Small intestine (tissue), 7 donors: ENCODE measurements around the gene CCL4. TPM values are rescaled to one million over a fixed set of nuclear protein-coding genes. Genes with fewer than 3 reads are reported as not detected.
A peak's percentile ranks its signal among the peaks of the same experiment; 100 is the strongest.
"Not testable (repeated sequence)": the region's sequence is repeated elsewhere in the genome, so short reads cannot be mapped to it uniquely, and the experiment has no call there.

Experiments used
- DNase-seq, 2 donors: peaks; one replicate each; pipeline versions ENCODE4 v3.0.0 to v3.0.0-alpha.2; 2013
- FAIRE-seq: peaks from 2 replicates; lab custom pipeline; 2012; peaks lifted over from hg19 to GRCh38; lab: Jason Lieb, UNC
- H3K27ac ChIP-seq, 3 donors: one replicate each; pipeline ENCODE4 v1.5.1; 2013; ENCODE audit warnings: low read length in 2 of 3, mild to moderate bottlenecking in 2 of 3, control low read depth in 1 of 3, inconsistent platforms in 1 of 3, low read depth in 1 of 3, moderate library complexity in 1 of 3
- H3K27me3 ChIP-seq, 3 donors: one replicate each; pipeline ENCODE4 v1.6.1; 2013; ENCODE audit warnings: low read length in 3 of 3, inconsistent platforms in 1 of 3; ENCODE audit not compliant: control insufficient read depth in 3 of 3, insufficient read depth in 3 of 3
- H3K36me3 ChIP-seq, 3 donors: one replicate each; pipeline ENCODE4 v1.6.1; 2013; ENCODE audit warnings: low read length in 3 of 3, inconsistent platforms in 1 of 3, low read depth in 1 of 3, mild to moderate bottlenecking in 1 of 3, moderate library complexity in 1 of 3; ENCODE audit not compliant: control insufficient read depth in 3 of 3, insufficient read depth in 2 of 3
- H3K4me1 ChIP-seq, 3 donors: one replicate each; pipeline ENCODE4 v1.6.1; 2013; ENCODE audit warnings: low read length in 2 of 3, inconsistent platforms in 1 of 3, low read depth in 1 of 3, mild to moderate bottlenecking in 1 of 3, moderate library complexity in 1 of 3; ENCODE audit not compliant: control insufficient read depth in 3 of 3, insufficient read depth in 2 of 3
- H3K4me3 ChIP-seq, 3 donors: one replicate each; pipeline ENCODE4 v1.5.1; 2013; ENCODE audit warnings: low read length in 3 of 3, control low read depth in 1 of 3, inconsistent platforms in 1 of 3, low read depth in 1 of 3, mild to moderate bottlenecking in 1 of 3, moderate library complexity in 1 of 3
- H3K9me3 ChIP-seq, 2 donors: one replicate each; pipeline ENCODE4 v1.6.1; 2013; ENCODE audit warnings: low read depth in 1 of 2, low read length in 1 of 2; ENCODE audit not compliant: control insufficient read depth in 2 of 2, insufficient read depth in 1 of 2
- WGBS, 3 donors: extraction: QIAGEN DNeasy Blood & Tissue Kit; methylation state at CpG; one replicate each; pipeline ENCODE4 v1.1.7; 2013; 5-methylcytosine and 5-hydroxymethylcytosine counted together
- polyA plus RNA-seq, 4 donors: library from polyadenylated mRNA; stranded (reverse) in 3 of 4; unstranded in 1 of 4; fragments of 200-250 nt in 3 of 4; fragments of 120-200 nt in 1 of 4; gene quantifications; one replicate each; pipeline versions ENCODE4 v1.2.1 to v1.2.3, GENCODE V29; 2013
- donor health status: healthy with polysubstance abuse.
- donor health status: control.
- donor health status: control.
- donor health status: Bipolar disorder and iron deficiency.
- donor health status: healthy.

The CCL4 gene
- polyA plus RNA-seq, 4 donors = 2.7 to 6.2 (median 3.5) TPM

DNA sequence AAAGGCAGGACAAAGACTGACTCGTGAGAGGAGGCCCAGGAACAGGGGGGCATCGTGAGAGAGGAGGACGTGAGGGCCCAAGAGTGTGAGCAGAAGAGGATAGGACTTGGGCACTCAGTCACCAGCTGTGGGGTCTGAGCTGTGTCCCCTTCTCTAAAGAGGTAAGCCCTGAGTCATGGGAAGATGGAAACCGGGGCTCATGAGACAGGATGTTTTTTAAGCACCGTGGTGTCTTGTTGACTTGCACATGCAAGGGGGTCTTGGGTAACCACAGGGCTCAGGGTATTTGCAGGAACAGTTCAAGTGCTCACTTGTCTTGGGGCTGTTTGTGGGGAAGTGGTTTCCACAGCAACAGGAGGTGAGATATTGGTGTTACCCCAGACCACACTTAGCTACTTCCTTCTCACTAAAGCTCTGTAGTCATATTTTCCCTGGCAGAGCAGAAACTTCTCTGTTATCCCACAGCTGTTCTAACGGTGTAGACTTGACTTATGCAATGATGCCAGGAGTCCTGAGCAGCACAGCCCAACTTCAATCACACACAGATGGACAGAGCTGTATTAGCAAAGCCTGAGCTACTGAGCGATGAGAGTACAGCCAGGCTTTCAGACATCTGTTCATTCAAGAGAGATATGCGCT is 21.0 kb upstream of the CCL4 start:
- H3K4me3 ChIP-seq, H3K9me3 ChIP-seq, H3K36me3 ChIP-seq, FAIRE-seq, H3K4me1 ChIP-seq, H3K27me3 ChIP-seq: not testable (repeated sequence)
- WGBS, 3 donors = 45 to 61% (median 49%) methylated on average over 7 to 8 of the region's 8 CpGs
- peak in 1 of 2 donors; percentile 69 for DNase-seq
- H3K27ac ChIP-seq = peak overlapping the region in 2 of 3 donors; percentile 67 to 87

DNA sequence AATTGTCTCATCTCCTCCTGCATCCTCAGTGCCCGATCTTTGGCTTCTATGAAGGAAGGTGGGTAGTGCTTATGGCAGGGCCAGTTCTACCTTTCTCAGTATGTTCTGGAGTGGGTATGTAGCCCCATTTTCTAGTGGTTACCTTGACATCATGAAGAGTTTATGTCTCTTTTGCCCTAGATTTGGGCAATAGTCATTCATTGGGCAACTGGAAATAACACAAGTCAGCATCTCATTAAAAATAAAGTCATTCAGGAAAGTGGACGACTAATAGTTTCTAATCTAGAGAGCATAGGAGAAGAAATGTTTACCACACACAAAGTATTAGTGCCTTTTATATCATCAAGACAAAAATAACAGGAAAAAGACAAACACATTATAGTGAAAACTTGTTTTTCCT is 19.9 kb upstream of the CCL4 start:
- not testable (repeated sequence) for FAIRE-seq, H3K27ac ChIP-seq
- WGBS, 3 donors = 85 to 98% (median 89%) methylated on average over 2 of the region's 2 CpGs

DNA sequence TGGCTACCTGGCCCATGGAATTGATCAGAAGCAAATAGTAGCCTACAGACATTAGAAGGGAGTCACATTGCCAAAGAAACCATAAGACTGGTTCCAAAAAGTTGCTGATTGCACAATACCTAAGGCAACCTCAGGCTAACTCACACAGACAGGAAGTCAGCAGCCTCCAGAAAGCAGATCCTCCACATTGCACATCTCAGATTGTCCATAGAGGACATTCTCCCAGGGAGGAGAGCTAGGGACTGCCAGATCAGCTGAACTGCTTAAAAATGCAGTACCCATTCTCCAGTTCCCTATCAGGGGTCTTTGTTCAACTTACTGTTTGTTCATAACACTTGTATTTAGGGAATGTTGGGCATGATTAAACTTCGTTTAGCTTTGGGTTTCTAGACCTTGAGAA is 17.9 kb upstream of the CCL4 start:
- H3K36me3 ChIP-seq = no peaks in the 10 kb centered on the region
- H3K9me3 ChIP-seq = no peaks in the 10 kb centered on the region
- H3K27ac ChIP-seq = no peak overlapping the region
- no peaks in the 10 kb centered on the region for H3K27me3 ChIP-seq
- WGBS, 3 donors = 27 to 52% (median 42%) methylated on average over 1 of the region's 1 CpG
- FAIRE-seq (no peak), DNase-seq (peak in 1 of 2 donors; percentile 18)
- H3K4me1 ChIP-seq = no peaks in the 10 kb centered on the region
- no peak overlapping the region for H3K4me3 ChIP-seq

More for the DNA sequence above, 19.9 kb upstream of the CCL4 start:
- not testable (repeated sequence) for H3K27me3 ChIP-seq, DNase-seq, H3K9me3 ChIP-seq, H3K4me1 ChIP-seq, H3K4me3 ChIP-seq, H3K36me3 ChIP-seq

DNA sequence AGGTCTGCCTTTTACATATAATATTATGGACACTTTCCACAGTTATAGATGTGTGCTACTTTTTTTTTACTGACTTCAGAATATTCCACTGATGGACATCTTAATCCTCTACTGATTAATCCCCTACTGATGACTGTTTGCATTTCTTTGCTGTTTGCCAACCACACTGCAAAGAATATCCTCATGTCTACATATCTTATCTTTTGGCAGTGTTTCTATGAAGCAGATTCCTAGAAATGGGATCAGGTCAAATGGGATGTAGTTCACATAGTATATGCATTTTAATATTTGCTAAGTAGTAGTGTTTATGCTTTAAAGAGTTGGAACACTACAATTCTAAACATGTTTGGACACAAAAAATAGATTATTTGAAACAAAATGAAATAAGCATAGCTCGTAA is 16.8 kb upstream of the CCL4 start:
- 72 to 91% (median 78%) methylated on average over 1 of the region's 1 CpG for WGBS, 3 donors
- DNase-seq (no peak), FAIRE-seq (no peak)
- H3K27me3 ChIP-seq = no peaks in the 10 kb centered on the region
- H3K36me3 ChIP-seq = no peaks in the 10 kb centered on the region
- no peaks in the 10 kb centered on the region for H3K9me3 ChIP-seq
- H3K27ac ChIP-seq = no peak overlapping the region
- no peaks in the 10 kb centered on the region for H3K4me1 ChIP-seq
- no peak overlapping the region for H3K4me3 ChIP-seq

DNA sequence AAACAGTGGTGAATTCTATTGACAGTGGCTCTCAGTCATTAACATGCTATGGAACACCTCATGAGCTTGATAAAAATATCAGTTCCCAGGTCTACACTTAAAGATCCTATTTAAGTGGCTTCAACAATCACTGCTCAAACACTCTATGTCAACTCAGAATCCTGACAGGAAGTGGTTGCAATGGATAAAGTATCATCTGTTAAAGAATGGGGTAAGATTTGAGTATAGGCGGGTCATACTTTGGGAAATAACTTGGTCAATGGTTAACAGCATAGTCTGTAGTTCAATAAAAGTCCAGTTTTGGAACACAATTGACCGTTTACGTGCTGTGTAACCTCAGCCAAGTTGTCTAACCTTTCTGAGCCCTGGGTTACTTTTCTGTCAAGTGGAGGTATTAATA is 16.2 kb upstream of the CCL4 start:
- WGBS, 3 donors = no CpG with 5 or more reads among the region's 3 CpGs
- H3K4me3 ChIP-seq, H3K27ac ChIP-seq, DNase-seq, H3K9me3 ChIP-seq, FAIRE-seq, H3K36me3 ChIP-seq, H3K4me1 ChIP-seq, H3K27me3 ChIP-seq: not testable (repeated sequence)

DNA sequence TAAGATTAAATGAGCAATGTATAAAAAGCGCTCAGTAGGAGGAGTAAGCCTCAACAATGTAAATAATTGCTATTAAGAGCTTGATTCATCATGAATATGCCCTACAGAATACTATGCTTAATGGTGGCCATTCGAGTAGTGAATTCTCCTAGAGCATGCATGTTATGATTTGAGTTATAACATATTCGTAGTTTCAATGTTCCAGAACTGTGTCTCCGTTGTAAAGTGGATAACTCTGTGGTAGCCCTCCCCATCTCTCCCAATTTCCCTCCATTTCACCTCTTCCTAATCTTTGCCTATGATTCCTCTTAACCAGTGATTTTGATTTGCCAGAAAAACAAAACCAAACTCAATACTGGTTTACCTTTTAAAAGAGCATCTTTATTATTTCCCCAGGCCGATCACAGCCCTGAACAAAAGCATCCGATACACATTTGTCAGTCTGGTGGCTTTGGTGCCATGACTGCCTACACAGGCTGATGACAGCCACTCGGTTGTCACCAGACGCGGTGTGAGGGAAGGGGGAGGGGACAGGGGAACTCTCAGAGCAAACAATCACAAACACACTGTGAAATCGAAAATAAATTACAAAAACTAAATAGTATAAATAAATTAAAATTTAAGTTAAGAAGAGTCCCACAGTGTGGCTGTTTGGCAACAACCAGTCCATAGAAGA is 15.6 kb upstream of the CCL4 start:
- 89 to 92% (median 89%) methylated on average over 9 to 10 of the region's 10 CpGs for whole genome bisulfite sequencing, 3 donors
- H3K27ac ChIP-seq, DNase-seq, H3K4me3 ChIP-seq, H3K4me1 ChIP-seq, H3K27me3 ChIP-seq, H3K9me3 ChIP-seq, H3K36me3 ChIP-seq, FAIRE-seq: not testable (repeated sequence)

DNA sequence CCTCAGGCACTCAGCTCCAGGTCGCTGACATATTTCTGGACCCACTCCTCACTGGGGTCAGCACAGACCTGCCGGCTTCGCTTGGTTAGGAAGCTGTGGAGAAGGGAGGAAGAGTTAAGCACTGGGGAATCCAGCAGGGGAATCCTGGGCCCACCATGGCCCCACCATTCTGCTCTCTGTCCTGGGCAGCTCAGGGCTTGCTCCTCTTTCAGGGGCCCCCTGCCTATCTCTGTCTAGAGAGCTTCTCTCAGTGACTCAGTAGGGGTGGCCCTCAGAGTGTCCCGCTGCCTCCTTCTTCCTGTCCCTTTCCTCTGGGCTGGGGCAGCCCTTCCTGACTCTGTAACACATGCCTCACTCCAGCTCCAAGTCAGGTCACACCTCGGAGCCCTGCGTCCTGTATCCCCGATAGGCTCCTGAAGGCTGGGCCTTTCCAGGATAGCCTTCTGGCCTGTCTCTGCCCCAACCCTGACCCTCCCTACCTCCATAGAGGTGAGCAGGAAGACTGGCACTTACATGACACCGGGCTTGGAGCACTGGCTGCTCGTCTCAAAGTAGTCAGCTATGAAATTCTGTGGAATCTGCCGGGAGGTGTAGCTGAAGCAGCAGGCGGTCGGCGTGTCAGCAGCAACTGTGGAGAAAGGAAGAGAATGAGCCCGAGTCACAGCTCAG is 14.8 kb upstream of the CCL4 start:
- Histone ChIP-seq H3K9me3 (no peaks in the 10 kb centered on the region), H3K4me1 (no peaks in the 10 kb centered on the region), H3K36me3 (no peaks in the 10 kb centered on the region), H3K27me3 (no peaks in the 10 kb centered on the region), H3K4me3 (no peak overlapping the region), H3K27ac (peak overlapping the region in 1 of 3 donors; percentile 5)
- FAIRE-seq = no peak
- no peak for DNase-seq
- 84 to 96% (median 87%) methylated on average over 14 of the region's 14 CpGs for WGBS, 3 donors

DNA sequence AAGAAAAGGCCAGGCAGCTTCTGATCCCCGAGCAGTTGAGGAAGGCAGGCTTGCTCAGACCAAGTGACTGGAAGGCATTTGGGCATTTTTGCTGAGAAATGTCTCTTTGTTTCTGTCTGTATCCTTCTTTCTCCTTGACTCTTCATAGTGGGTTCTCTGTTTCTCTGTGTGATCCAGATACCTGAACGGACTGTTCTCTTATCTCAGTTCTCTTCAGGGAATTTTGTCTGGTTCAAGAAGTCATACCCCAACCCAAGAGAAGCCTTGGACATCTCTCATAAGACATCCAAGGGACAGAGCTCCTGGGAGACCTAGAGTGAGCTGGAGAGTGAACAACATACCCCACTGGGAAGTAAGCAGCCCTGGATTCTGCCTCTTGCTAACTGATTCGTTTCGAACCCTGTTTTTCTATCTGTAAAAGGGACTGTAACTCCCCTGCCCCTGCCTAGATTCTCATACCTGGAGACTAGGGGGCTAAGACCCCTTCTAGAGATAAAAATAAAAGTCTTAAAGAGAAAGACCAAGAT is 14.2 kb upstream of the CCL4 start:
- WGBS, 3 donors = 70 to 94% (median 80%) methylated on average over 4 of the region's 4 CpGs
- H3K27ac ChIP-seq = peak overlapping the region in 1 of 3 donors; percentile 8
- H3K36me3 ChIP-seq = no peaks in the 10 kb centered on the region
- H3K4me1 ChIP-seq = no peaks in the 10 kb centered on the region
- no peaks in the 10 kb centered on the region for H3K27me3 ChIP-seq
- H3K9me3 ChIP-seq = no peaks in the 10 kb centered on the region
- no peak for FAIRE-seq
- DNase-seq = no peak
- H3K4me3 ChIP-seq = no peak overlapping the region
